ENCODE measurements around the gene NHEJ1.
A peak's percentile ranks its signal among the peaks of the same experiment; 100 is the strongest.
"Not testable (repeated sequence)": the region's sequence is repeated elsewhere in the genome, so short reads cannot be mapped to it uniquely, and the experiment has no call there.

NHEJ1 gene

GRCh38 chr2:219160186-219161017, at the start of gene NHEJ1:
TSS of gene NHEJ1 (minus strand) at chr2:219160815. CDS start at chr2:219158362, 2,453 bp downstream.
- Mint-ChIP-seq H3K36me3 (ENCODE audit: low read depth) (peaks cover 25% of the 10 kb centered on the region), H3K4me3 (peak within 1 kb of the TSS; percentile 83), H3K27ac (peak within 1 kb of the TSS; percentile 97), H3K9me3 (no peaks in the 10 kb centered on the region), H3K4me1 (ENCODE audit: low read depth) (peaks cover 22% of the 10 kb centered on the region), H3K27me3 (no peaks in the 10 kb centered on the region)
- peak; percentile 98 for DNase-seq

GRCh38 chr2:219209236-219210195, 48.9 kb upstream of the NHEJ1 start:
- peak overlapping the region; percentile 98 for H3K27ac Mint-ChIP-seq

DNA sequence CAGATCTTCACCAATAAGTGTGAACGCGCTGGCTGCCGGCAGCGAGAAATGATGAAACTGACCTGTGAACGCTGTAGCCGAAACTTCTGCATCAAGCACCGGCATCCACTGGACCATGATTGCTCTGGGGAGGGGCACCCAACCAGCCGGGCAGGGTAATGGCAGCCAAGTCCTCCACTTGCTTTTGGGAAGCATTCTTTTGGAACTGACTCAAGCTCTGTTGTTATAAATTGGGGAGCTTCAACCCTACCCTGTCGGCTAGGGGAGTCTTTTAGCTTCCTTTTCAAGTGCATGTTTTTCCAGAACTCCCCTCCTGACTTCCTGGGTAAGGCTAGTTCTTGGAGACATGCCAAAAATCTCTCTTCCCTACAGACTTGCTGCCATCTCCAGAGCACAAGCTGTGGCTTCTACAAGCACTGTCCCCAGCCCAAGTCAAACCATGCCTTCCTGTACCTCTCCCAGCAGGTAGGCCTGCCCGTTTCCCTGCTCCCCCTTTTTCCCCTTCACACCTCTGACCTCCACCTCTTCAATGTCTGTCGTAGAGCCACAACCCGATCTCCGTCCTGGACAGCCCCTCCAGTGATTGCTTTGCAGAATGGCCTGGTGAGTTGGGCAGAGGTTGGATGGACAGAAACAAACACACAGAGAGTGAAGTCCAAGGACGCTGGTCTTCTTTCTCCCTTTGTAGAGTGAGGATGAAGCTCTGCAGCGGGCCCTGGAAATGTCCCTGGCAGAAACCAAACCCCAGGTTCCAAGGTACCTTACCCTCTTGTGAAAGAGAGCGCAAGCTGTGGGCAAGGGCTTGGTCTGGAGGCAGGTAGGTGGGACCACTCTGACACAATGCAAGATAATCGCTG, 47.5 kb upstream of the NHEJ1 start:
- peaks cover 60% of the 10 kb centered on the region for H3K36me3 Mint-ChIP-seq (ENCODE audit: low read depth)
- H3K27me3 Mint-ChIP-seq = no peaks in the 10 kb centered on the region
- H3K9me3 Mint-ChIP-seq = peaks cover 6% of the 10 kb centered on the region
- H3K4me1 Mint-ChIP-seq (ENCODE audit: low read depth) = peaks cover 50% of the 10 kb centered on the region
- peak overlapping the region; percentile 92 for H3K4me3 Mint-ChIP-seq
- no peak for DNase-seq
- H3K27ac Mint-ChIP-seq = peak overlapping the region; percentile 98

More at GRCh38 chr2:219209236-219210195, 48.9 kb upstream of the NHEJ1 start:
- Mint-ChIP-seq H3K36me3 (ENCODE audit: low read depth) (peaks cover 74% of the 10 kb centered on the region), H3K9me3 (peaks cover under 1% of the 10 kb centered on the region), H3K27me3 (no peaks in the 10 kb centered on the region), H3K4me1 (ENCODE audit: low read depth) (peaks cover 50% of the 10 kb centered on the region), H3K4me3 (peak overlapping the region; percentile 92)
- no peak for DNase-seq

DNA sequence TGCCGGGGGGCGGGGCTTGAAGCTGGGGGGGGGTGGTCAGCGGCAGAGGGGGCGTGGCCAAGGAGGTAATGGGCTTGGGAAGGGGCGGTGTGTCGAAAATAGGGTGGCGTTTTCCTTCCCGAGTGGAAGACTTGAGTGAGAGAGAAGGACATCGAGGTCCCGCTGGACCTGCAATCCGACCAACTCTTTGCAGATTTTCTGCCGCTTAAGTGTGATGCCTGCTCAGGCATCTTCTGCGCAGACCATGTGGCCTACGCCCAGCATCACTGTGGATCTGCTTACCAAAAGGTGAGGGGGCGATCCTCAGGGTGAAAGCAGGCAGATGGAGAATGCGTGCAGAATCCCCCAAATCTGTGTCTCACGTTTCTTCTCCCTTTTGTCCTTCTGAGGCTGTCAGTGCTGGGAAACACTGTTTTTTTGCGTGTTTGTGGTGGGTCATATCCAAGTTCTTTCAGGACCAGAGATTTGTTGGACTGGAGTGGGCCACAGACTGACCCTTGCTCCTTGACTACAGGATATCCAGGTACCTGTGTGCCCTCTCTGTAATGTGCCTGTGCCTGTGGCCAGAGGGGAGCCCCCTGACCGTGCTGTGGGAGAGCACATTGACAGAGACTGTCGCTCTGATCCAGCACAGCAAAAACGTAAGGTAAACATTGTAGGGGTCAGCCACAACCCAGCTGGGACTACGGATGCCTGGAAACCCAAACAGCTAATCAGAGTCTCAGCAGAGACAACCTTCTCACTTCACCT, 46.7 kb upstream of the NHEJ1 start:
- peaks cover 50% of the 10 kb centered on the region for H3K4me1 Mint-ChIP-seq (ENCODE audit: low read depth)
- no peaks in the 10 kb centered on the region for H3K27me3 Mint-ChIP-seq
- DNase-seq = no peak
- peaks cover 52% of the 10 kb centered on the region for H3K36me3 Mint-ChIP-seq (ENCODE audit: low read depth)
- H3K27ac Mint-ChIP-seq = peak overlapping the region; percentile 98
- peaks cover 6% of the 10 kb centered on the region for H3K9me3 Mint-ChIP-seq
- peak overlapping the region; percentile 92 for H3K4me3 Mint-ChIP-seq

DNA sequence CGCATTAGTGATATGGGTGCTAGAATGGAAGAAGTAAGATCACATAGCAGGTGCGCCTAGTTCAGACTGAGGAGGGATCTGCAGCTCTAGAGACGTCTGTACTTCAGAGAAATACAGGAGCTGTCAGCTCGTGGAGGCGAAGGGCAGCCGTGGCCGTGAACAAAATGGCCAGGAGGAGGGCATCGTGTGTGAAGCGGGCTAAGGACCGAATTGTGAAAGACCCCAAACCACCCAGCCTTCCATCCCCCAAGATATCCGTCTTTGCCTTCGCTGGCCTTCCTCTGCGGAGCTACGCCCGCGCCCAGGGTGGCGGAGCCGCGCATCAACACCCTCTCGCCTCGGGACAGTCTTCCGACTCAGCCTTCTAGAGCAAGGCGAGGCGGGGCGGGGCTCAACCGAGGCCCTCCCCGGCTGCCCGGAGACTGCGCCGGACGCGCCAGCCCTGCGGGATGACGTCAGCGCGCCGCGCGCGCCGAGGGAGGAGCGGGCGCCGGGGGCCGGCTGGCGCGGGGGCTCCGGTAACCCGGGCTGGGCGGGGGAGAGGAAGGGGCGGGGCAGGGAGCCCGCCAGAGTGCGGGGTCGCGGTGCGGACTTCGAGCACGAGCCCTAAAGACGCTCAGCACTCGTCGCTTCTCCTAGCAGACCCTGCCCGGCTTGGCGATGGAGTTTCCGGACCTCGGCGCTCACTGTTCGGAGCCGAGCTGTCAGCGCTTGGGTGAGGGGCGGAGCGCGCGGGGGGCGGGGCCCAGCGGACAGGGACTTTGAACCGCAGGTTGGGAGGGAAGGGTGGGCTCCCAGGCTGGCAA, 45.9 kb upstream of the NHEJ1 start, which contains the start of gene ZFAND2B:
TSS of gene ZFAND2B (plus strand) at position 455 of the 806 bp plus-strand sequence. CDS start at position 661, 206 bp downstream.
- no peaks in the 10 kb centered on the region for H3K27me3 Mint-ChIP-seq
- peaks cover 46% of the 10 kb centered on the region for H3K4me1 Mint-ChIP-seq (ENCODE audit: low read depth)
- H3K27ac Mint-ChIP-seq = peak within 1 kb of the TSS; percentile 98
- H3K4me3 Mint-ChIP-seq = peak within 1 kb of the TSS; percentile 92
- peak; percentile 97 for DNase-seq
- H3K9me3 Mint-ChIP-seq = peaks cover 6% of the 10 kb centered on the region
- H3K36me3 Mint-ChIP-seq (ENCODE audit: low read depth) = peaks cover 47% of the 10 kb centered on the region

DNA sequence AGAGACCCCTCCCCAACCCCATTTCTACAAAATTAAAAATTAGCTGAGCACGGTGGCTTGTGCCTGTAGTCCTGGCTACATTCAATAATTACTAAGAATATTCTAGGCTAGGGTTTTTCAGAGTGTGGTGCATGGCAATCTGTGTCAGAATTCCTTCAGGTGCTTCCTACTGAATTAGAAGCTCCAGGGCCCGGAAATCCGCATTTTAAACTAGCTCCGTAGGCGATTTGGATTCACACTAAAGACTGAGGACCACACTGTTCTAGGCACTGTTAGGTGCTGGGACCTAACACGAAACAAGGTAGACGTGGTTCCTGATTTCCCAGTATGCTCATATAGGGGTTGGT, 45.3 kb upstream of the NHEJ1 start:
- peaks cover 6% of the 10 kb centered on the region for H3K9me3 Mint-ChIP-seq
- H3K4me1 Mint-ChIP-seq (ENCODE audit: low read depth) = peaks cover 42% of the 10 kb centered on the region
- peak overlapping the region; percentile 92 for H3K4me3 Mint-ChIP-seq
- DNase-seq = no peak
- H3K36me3 Mint-ChIP-seq (ENCODE audit: low read depth) = peaks cover 41% of the 10 kb centered on the region
- H3K27me3 Mint-ChIP-seq = no peaks in the 10 kb centered on the region
- H3K27ac Mint-ChIP-seq = peak overlapping the region; percentile 98

GRCh38 chr2:219205165-219205538, 44.5 kb upstream of the NHEJ1 start:
- peaks cover 42% of the 10 kb centered on the region for H3K4me1 Mint-ChIP-seq (ENCODE audit: low read depth)
- peaks cover 6% of the 10 kb centered on the region for H3K9me3 Mint-ChIP-seq
- peak overlapping the region; percentile 98 for H3K27ac Mint-ChIP-seq
- DNase-seq = no peak
- peak overlapping the region; percentile 27 for H3K4me3 Mint-ChIP-seq
- no peaks in the 10 kb centered on the region for H3K27me3 Mint-ChIP-seq
- H3K36me3 Mint-ChIP-seq (ENCODE audit: low read depth) = peaks cover 33% of the 10 kb centered on the region

DNA sequence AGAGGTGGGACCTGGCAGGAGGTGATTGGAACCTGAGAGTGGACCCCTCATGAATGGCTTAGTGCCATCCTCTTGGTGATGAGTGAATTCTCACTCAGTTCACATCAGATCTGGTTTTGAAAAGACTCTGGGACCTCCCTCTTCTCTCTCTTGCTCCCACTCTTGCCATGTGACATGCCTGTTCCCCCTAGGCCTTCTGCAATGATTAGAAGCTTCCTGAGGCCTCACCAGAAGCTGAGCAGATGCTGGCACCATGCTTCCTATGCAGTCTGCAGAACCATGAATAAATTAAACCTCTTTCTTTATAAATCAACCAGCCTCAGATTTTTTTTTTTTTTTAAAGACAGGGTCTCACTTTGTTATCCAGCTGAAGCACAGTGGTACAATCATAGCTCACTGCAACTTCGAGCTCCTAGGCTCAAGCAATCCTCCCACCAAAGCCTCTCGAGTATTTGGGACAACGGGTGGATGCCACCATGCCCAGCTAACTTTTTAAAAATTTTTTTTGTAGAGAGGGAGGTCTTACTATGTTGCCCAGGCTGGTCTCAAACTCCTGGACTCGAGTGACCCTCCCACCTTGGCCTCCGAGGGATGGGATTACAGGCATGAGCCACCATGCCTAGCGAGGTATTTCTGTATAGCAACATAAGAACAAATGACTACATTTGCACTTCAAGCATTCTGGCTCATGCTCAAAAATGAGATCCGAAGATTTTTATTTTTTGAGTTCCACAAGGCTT, 44.0 kb upstream of the NHEJ1 start:
- Mint-ChIP-seq H3K4me3 (no peak overlapping the region), H3K27me3 (no peaks in the 10 kb centered on the region), H3K4me1 (ENCODE audit: low read depth) (peaks cover 40% of the 10 kb centered on the region), H3K36me3 (ENCODE audit: low read depth) (peaks cover 28% of the 10 kb centered on the region), H3K27ac (no peak overlapping the region), H3K9me3 (peaks cover 6% of the 10 kb centered on the region)
- DNase-seq = no peak

- H3K4me3 Mint-ChIP-seq; H3K9me3 Mint-ChIP-seq; H3K27me3 Mint-ChIP-seq; H3K36me3 Mint-ChIP-seq (ENCODE audit: low read depth); DNase-seq: not testable (repeated sequence)
- Mint-ChIP-seq H3K27ac (peak overlapping the region; percentile 88), H3K4me1 (ENCODE audit: low read depth) (peaks cover 23% of the 10 kb centered on the region)
Measured at GRCh38 chr2:219201331-219201730, 40.7 kb upstream of the NHEJ1 start.

- H3K27ac Mint-ChIP-seq = peak overlapping the region; percentile 88
- not testable (repeated sequence) for H3K27me3 Mint-ChIP-seq; H3K9me3 Mint-ChIP-seq; H3K36me3 Mint-ChIP-seq (ENCODE audit: low read depth)
- peak overlapping the region; percentile 73 for H3K4me3 Mint-ChIP-seq
- peak; percentile 61 for DNase-seq
- peaks cover 19% of the 10 kb centered on the region for H3K4me1 Mint-ChIP-seq (ENCODE audit: low read depth)
Measured at GRCh38 chr2:219200502-219201326, 40.1 kb upstream of the NHEJ1 start.

DNA sequence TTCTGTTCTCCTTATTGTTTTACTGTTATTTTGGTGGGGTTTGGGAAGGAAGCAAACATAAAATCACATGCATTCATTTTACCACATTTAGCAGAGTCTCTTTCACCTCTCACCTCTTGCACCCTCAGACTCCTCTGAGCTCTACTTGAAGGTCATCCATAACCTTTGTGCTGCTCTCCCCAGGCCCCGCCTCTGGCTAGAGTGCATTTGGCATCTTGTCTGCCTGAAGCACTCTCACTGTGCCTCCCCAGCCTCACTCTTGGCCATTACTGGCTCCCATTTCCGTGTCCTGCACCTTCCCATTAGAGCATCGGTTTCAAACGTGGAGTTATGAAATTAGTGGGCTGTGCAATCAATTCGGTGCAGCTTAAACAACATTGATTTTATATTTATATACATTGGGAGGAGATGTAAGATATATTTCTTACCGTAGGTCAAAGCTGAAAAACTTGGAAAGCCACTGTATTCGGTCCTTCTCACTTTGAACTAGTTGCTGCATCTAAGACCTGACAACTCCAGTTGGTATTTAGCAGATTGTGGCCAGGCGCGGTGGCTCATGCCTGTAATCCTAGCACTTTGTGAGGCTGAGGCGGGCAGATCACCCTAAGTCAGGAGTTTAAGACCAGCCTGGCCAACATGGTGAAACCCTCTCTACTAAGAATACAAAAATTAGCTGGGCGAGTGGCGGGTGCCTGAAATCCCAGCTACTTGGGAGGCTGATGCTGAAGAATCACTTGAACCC, 39.0 kb upstream of the NHEJ1 start:
- Mint-ChIP-seq H3K4me1 (ENCODE audit: low read depth) (peaks cover 19% of the 10 kb centered on the region), H3K36me3 (ENCODE audit: low read depth) (no peaks in the 10 kb centered on the region), H3K9me3 (peaks cover 6% of the 10 kb centered on the region), H3K27me3 (peaks cover 5% of the 10 kb centered on the region), H3K4me3 (peak overlapping the region; percentile 46), H3K27ac (peak overlapping the region; percentile 34)
- DNase-seq = no peak

Data from activated T-cell treated with anti-CD3 and anti-CD28 coated beads, Interleukin-2, amount 50 U/mL, for 24 hours (primary cell).